Panc1 (cell line): ENCODE results near the gene ALG14.

ENCODE experiments used
- CTCF ChIP-seq: fragments of 450-650 bp; IDR thresholded peaks from 2 replicates; pipeline ENCODE4 v1.5.1; 2017; ENCODE audit warnings: mild to moderate bottlenecking
- REST ChIP-seq, 2 experiments: IDR thresholded peaks; 2 replicates each; pipeline ENCODE4 v1.6.1; 2011 to 2012; ENCODE audit warnings: low read depth in 2 of 2, control low read depth in 1 of 2, low read length in 1 of 2, mild to moderate bottlenecking in 1 of 2, moderate library complexity in 1 of 2; ENCODE audit not compliant: insufficient read depth in 1 of 2
- SIN3A ChIP-seq: IDR thresholded peaks from 2 replicates; pipeline ENCODE4 v1.6.1; 2012; ENCODE audit warnings: low read depth, mild to moderate bottlenecking, low read length, moderate library complexity, borderline replicate concordance; ENCODE audit not compliant: insufficient read depth

GRCh38 chr1:95076034-95076433 is 3.3 kb upstream of the ALG14 start:
- TF ChIP-seq CTCF (no peak), REST (IDR thresholded peaks at IDR 0.05; ENCODE audit: insufficient read depth in 1 of 2, low read depth in 2 of 2, low read length in 1 of 2) (no peak), SIN3A (no peak)
